GM21447 (cell line): ENCODE measurements around the gene ITPR2.
"Not testable (repeated sequence)": the region's sequence is repeated elsewhere in the genome, so short reads cannot be mapped to it uniquely, and the experiment has no call there.

Source experiments
- ATAC-seq: cut with Tn5 transposase; IDR thresholded peaks from one replicate; pipeline ENCODE4 v1.9.1; 2021; ENCODE audit not compliant: unreplicated experiment

The ITPR2 gene

DNA sequence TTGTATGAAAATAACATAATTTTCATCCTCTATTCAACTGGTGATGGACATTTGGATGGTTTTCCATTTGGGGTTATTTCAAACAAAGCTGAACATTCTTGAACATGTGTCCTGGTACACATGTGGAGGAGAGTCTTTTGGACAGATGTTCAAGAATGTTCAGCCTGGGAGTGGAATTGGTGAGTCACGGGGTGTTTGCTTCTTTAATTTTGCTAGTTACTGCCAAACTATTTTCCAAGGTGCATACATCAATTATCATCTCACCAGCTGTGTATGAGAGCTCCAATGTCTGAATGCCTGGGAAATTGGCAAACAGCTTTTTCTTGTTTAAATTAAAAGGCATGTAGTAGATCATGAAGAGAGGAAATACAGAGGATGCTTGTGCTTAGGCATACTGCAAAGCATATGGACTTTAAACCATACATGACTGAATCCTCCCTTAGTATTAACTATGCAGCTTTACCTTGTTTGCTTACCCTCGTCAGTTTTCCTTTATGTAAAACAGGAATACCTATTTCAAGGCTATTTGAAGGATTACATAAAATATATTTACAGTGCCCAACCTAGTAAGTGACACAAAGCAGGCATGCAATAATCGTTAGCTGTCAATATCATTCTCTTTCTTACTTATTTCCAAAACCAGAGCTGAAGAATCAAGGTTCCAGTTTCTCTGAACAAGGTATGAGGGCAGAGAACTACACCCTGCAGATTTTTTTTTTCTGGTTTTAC lies 152.1 kb downstream of the ITPR2 start:
- no peak for ATAC-seq

DNA sequence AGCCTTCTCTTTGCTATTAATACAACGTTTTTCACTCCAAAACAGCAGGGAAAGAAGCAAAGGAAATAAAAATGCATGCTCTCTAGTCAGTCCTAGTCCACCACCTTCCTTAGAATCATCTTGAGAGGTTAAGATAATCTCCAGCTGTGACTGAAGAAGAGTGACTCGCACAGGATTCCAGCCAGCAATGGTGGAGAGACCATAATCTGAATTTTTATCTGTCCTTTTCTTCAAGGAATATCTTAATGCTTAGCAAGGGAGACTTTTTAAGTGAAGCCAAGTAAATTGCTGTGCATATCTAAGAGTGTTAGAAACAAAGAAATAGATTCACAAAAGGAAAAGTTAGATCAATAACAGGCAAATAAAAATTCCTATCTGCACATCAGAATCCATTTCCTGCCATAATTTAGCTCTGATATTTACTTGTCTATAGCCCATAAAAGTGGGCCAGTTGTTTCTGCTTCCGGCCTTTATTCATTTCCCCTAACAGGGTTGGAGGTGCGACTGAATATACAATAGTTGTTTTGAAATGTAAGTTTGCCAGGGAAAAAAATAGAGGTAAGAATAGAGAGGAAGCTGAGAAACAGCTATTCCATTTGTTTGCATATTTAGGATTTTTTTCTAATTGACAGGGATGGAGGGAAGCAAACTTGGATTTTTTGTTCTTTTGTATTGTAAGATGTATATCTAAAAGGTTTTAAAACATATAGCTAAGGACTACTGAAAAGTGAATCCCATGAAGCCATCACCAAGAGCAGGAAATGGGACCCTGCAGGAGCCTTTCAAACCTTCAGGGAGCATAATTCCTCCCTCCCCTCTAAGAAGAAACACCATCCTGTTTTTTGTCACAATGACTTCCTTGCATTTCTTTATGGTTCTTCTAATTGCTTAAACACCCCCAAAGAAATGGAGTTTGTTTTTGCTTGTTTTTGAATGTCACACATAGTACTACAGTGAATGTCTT lies 154.0 kb downstream of the ITPR2 start:
- ATAC-seq = no peak

DNA sequence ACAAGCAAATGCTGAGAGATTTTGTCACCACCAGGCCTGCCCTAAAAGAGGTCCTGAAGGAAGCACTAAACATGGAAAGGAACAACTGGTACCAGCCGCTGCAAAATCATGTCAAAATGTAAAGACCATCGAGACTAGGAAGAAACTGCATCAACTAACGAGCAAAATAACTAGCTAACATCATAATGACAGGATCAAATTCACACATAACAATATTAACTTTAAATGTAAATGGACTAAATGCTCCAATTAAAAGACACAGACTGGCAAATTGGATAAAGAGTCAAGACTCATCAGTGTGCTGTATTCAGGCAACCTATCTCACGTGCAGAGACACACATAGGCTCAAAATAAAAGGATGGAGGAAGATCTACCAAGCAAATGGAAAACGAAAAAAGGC lies 161.5 kb downstream of the ITPR2 start:
- ATAC-seq = not testable (repeated sequence)

DNA sequence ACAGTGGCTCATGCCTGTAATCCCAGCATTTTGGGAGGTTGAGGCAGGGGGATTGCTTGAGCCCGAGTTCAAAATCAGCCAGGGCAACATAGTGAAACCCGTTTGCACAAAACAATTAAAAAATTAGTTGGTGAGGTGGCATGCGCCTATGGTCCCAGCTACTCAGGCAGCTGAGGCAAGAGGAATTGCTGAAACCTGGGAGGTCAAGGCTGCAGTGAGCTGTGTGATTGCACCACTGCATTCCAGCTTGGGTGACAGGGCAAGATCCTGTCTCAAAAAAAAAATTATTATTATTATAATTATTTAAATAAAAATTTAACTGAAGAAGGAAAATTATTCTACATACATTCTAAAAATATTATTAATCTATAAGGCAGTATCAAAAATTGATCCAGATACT lies 164.1 kb downstream of the ITPR2 start:
- ATAC-seq = no peak

DNA sequence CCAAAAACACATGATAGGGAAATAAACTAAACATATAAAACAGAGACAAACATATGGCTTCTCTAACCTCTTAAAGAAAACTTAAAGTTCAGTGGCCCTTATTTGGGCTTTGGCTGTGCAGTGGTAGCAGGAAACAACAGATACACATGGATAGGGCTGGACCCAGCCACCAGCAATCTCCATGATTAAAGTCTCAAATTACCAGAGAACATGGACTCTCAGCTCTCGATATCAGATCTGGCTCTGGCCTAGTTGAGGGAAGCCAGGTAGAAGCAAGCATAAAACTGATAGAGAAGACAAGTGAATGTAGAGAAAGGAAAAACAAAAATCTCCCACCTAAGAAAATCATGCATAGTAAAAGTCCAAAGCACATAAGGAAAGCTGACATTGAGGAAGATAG lies 164.8 kb downstream of the ITPR2 start:
- ATAC-seq = no peak

DNA sequence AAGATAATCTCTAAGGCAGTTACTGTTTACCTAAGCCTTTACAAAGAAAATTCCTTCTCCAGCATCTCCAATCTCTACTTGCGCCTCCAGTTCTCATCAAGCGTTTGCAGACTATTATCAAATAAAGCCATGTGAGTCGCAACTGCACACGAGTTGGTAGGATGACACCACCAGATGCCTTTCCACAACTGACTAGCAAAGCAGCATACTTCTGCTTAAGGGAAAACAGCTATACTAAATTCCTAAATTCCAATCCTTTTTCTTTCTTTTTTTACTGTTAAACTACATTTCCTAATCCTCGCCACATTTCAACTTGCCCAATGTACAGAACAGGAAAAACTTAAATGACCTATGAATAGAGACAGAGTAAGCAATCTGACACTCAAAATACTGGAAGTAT lies 166.7 kb downstream of the ITPR2 start:
- ATAC-seq = no peak

DNA sequence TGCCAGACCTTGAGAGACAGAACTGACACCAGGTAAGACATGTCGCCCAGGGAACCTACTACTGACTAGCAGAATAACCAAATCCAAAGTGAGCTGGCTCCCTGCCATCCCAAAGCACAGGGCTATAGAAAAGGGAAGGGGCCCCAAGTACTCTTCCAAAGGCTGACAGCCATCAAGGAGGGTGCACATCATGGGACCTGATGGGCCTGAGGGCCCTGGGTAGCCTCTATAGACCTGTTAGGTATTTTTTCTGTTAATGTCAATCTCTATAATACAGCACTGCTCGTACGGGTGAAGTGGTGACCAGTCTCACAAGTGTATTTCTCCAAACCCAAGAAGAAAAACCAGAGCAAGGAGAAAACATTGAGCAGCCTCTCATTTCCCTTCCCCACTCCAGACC lies 171.6 kb downstream of the ITPR2 start:
- no peak for ATAC-seq

DNA sequence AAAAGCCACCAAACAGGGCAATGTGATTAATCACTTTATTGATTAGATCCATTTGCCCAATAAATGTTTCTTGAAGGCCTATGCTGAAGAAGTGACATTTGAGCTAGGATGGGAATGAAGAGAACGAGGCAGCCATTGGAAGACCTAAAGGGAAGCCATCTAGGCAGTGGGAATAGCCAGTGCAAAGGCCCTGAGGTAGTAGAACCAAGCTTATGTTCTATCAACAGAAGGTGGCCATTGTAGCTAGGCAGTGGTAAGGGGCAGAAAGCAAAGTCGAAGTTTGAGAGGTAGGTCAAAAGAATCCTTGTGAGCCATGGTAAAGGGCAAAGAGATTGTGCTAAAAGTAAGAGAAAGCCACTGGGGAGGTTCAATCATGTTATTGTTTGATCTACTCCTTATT lies 173.1 kb downstream of the ITPR2 start:
- no peak for ATAC-seq

DNA sequence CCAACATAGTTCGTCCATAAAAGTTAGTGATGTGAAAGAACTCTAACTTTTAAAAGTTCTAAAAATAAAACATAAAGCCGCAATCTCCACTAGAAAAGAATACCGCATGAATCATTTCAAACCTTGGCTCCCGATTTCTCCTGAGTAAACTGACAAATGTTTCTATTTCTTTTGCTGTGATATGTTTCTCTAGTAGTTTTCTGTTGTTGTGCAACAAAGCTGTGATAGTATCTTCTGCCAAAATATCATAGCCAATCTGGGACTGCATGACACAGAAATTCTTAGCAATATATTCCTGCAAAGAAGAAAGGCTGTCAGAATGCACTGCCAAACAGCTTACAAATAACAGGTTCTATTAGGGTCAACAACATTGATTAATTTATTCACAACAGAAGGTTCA lies 174.0 kb downstream of the ITPR2 start:
- no peak for ATAC-seq

DNA sequence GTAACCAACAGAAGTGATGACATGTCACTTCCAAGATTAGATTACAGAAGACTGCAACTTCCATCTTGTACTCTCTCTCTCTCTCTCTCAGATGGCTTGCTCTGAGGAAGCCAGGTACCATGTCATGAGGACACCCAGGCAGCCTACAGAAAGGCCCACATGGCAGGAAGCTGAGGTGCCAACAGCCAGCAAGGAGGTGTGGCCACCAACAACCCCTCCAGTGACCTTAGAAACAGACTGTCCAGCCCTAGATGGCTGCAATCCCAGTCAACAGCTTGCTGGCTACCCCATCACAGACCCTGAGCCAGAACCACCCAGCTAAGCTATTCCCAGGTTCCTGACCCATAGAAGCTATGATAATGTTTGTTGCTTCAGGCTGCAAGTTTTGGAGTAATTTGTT lies 178.4 kb downstream of the ITPR2 start:
- no peak for ATAC-seq

DNA sequence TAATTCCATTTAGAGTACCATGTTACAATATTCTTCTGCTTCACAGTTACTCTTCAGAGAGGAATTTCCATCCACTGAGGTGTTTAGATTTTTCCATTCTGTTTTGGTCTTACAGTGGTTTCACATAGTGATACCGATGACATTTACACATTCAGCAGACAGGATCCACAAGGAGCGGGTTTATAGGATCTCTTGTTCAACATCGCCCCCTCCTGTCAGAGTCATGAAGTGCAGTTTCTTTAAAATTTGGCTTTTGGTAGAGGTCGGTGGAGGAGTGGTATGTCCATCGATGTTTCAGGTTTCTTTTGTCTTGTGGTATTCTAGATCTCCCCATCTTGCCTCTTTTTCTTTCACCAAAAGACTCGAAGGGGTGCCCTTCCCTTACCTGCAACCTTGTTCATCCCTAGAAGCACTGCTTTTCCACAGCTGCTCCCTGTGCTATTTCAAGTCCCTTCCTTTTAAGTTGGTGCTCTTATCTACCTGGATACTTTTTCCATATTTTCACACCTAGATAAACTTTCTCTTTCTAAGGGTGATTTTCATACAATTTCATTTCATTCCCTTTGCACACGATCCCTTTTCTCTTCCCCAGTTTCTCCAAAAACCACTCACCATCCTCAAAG lies 181.3 kb downstream of the ITPR2 start:
- ATAC-seq = no peak

DNA sequence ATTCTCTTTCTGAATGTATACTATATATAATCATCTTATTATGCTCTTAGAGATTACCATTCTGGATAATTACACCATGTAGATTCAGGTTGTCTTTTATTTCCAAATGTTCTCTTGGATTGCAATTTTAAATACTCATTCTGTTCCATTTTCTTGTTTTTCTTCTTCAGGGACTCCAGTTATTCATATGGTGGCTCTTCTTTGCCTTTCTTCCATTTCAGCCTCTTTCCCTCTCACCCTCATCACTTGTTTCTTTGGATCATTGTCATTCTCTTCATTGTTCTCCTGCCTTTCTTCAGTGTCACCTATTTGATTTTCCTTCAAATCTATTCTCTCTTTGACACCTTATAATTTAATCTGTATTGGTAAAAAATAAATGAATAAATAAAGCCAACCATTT lies 182.0 kb downstream of the ITPR2 start:
- ATAC-seq = no peak

DNA sequence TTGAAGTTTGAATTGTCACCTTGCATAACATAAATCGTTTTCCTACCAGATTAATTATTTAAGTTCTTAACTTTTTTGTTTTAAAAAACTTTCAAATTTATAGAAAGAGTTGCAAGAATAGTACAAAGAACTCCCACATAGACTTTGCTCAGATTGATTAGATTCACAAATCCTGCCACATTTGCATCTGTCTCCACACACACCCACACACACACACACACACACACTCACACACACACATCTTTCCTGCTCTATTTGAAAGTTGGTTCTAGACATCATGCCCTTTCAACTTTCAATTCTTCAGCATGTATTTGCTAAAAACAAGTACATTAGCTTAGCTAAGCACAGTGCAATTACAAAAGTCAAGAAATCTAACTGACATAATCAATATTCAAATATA lies 184.0 kb downstream of the ITPR2 start:
- ATAC-seq = no peak

DNA sequence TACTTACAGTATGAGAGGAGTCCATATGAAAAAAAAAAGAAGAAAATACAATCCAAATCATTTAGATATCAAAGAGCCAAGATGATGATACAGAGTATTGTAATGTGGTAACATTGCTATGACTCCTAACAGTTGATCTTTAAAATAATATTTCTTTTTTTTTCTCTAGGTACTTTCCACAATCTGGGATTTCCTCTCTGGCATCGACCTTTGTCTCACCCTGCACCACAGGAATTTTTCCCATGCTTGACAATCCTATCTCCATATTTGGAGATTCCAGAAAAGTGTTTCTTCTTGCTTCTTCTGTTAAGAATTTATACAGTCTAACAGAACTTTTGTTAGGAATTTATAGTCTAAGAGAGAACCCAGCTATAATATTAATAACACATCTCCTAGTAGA lies 184.4 kb downstream of the ITPR2 start:
- no peak for ATAC-seq

DNA sequence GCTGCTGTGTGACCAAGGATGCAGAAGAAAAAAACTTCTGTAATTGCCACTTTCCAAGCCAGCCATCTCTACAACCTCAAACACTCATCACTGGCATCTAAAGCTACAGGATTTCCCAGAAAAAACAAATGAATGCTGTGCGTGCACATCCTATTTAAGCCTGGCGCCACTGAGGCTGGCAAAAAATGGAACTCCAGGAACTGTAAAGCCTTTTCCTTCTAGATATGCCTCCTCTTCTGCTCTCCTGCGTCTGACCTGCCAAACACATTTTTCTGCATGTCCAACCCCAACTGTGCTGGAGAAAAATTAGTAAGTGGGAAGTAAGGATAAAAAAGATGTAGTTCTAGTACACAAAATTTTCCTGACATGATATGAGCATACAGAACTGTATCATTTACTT lies 184.9 kb downstream of the ITPR2 start:
- no peak for ATAC-seq

DNA sequence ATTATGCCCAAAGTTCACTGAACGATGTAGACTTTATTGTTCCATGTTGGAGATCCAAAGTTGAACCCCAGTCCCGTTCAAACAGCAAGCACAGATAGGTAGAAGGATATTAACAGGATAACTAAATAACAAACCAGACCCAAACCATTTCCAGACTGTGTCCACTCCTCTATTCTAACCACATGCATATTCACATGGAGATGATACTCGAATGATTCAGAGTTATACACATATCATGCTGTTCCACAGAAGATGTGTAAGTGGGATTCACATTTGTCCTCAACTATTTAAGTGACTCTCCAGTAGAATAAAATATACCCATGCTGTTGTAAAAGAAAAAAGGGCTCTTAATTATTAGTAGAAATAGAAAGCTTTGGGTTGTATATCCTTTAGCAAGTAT lies 185.9 kb downstream of the ITPR2 start:
- no peak for ATAC-seq

DNA sequence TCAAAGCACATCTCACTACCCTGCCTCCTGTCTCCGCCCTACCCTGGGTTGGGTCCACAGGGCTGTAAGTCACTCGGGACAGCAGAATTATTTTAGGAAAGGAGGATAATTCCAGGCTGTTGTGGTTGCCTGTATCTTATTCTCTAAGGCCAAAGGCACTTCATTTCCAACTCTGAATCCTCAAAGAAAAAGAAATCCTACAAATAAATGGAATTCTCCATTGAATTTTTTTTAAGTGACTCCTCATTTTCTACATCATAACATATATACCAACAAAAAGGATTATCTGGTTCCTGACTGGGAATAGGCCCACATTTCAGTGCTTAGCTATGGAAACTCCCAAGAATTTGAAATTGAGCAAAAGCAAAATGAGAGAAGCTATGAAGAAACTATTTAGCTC lies 186.4 kb downstream of the ITPR2 start:
- no peak for ATAC-seq

DNA sequence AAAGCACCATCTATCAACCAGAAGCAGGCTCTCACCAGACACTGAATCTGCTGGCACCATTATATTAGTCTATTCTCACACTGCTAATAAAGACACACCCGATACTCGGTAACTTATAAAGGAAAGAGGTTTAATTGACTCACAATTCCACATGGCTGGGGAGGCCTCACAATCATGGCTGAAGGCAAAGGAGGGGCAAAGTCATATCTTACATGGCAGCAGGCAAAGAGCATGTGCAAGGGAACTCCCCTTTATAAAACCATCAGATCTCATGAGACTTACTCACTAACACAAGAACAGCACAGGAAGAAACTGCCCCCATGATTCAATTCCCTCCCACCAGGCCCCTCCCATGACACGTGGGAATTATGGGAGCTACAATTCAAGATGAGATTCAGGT lies 188.6 kb downstream of the ITPR2 start:
- ATAC-seq = not testable (repeated sequence)

DNA sequence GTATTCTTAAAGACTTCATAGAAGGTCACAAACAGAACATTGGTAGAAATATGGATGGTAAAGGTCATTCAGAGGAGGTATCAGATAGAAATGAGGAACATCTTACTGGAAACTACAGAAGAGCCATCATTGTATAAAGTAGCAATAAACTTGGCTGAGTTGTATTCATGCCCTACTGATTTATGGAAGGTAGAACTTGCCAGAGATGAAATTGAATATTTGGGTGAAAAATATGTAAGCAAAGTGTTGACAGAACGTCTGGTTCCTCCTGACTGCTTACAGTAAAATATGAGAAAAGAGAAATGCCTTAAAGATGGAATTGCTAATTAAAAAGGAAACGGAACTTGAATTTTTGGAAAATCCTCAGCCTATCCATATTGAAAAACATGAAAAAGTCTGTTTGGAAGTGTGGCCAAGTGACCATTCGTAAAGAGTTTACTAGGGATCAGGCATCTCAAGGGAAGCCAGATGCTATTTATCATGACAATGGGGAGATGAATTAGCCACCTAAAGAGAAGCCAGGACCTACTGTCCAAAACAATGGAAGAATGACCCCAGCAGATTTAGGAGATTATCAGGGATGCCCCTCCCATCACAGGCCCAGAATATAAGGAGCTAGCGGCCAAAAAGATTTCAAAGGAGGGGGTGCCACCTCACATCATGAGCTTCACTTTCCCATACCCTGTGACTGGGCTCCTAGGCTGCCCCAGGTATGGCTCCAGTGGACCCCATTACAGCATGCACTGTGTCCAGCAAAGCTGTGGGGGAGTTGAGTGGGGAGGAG lies 189.3 kb downstream of the ITPR2 start:
- ATAC-seq = no peak

DNA sequence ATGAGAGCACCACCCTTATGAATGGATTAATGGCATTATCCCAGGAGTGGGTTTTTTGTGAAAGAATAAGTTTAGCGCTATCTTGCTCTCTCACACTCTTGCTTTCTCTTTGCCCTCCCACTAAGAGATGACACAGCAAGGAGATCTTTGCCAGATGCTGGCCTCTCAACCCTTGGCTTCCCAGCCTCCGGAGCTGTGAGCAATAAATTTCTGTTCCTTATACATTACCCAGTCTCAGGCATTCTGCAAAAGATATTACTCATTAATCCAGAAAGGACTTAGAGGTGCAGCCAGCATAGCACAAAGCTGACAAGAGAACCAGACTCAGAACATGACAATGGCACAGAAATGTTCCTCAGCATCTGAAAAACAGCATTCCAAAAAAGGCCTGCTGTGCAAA lies 190.6 kb downstream of the ITPR2 start:
- ATAC-seq = no peak

DNA sequence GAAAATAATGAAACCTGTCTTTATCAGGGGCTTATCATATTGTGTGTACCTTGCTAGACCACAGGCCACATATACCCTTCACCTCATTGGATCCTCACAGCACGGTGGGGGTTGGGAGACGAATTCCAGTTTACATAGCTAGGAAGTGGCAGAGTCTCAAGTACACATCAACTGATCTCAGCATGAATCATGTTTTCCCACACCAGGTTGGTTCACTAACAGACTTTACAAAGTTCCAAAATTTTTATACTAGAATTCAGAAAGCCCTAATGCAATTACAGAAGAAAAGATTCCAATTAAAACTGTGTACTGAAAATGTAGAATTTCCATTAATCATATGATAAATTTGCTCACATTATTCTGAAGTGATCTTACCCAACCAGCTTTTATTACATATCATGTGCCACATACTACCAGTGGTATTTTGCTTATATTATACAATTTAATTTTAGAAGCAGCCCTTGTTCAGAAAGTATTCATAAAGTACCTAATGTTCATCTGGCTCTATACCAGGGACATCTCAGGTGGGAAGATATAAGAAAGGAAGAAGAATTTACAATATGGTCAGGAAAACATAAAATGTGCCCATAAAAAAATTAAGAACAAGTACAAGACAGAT lies 196.2 kb downstream of the ITPR2 start:
- no peak for ATAC-seq
